Measurements from ENCODE around the gene TBCK. TPM values are rescaled to one million over a fixed set of nuclear protein-coding genes. Genes with fewer than 3 reads are reported as not detected.

TBCK gene
- total RNA-seq, 2 experiments from 2014 or later = 46.5 to 46.9 TPM

DNA sequence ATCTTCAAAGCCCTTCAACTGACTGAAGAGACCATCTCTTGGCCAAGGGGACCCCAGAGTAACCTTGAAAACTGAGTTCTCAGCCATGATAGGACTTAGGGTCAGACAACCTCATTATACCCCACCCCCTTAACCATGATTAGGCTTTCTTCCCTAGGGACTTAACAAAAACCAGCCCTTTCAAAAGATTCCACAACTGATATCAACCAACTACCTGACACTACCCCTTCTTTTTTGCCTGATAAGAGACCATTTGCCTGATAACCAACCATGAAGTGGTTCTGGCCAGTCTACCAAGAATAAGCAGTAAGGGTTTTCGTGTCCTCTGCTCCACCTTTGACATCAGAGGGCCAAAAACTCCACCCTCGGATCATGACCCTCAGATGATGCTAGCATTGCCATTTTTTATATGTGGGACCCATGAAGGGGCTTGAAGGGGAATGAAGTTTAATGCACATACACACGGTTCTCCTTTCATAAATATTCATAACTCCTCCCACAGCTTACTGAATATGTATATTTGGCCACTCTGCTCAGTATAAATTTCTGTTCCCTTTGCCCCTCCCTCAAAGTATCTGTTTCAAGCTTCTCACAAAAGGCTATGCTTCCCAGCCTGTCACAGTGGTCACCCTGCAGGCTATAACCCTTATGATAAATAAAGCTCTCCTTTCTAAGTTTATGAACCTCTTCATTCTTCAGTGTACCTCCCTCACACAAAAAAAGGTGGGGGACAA, 12.3 kb downstream of the TBCK start:
- H3K79me2 ChIP-seq (ENCODE audit: insufficient read depth, low read depth, low read length) = no peaks in the 10 kb centered on the region
- no peaks in the 10 kb centered on the region for H4K20me1 ChIP-seq (ENCODE audit: insufficient read depth, low read length)
- no peak overlapping the region for H2AFZ ChIP-seq (ENCODE audit: low read length)
- DNase-seq (ENCODE audit: low spot score) = no peak
- POLR2A ChIA-PET = interaction anchor here (0.5 to 1.2 kb wide), 3 partner anchors 9 to 485 kb away, joined by 4 to 5 read pairs (median 4); no protein-coding TSS in a partner anchor
- H3K27ac ChIP-seq (ENCODE audit: low read depth, low read length, poor library complexity, severe bottlenecking) = no peak overlapping the region
- H3K36me3 ChIP-seq (ENCODE audit: insufficient read depth, low read length) = peaks cover 34% of the 10 kb centered on the region
- TF ChIP-seq EZH2phosphoT487 (IDR thresholded peaks at IDR 0.05; ENCODE audit: borderline replicate concordance, low read depth, low read length) = no peak
- TF ChIP-seq, protein P1, sequence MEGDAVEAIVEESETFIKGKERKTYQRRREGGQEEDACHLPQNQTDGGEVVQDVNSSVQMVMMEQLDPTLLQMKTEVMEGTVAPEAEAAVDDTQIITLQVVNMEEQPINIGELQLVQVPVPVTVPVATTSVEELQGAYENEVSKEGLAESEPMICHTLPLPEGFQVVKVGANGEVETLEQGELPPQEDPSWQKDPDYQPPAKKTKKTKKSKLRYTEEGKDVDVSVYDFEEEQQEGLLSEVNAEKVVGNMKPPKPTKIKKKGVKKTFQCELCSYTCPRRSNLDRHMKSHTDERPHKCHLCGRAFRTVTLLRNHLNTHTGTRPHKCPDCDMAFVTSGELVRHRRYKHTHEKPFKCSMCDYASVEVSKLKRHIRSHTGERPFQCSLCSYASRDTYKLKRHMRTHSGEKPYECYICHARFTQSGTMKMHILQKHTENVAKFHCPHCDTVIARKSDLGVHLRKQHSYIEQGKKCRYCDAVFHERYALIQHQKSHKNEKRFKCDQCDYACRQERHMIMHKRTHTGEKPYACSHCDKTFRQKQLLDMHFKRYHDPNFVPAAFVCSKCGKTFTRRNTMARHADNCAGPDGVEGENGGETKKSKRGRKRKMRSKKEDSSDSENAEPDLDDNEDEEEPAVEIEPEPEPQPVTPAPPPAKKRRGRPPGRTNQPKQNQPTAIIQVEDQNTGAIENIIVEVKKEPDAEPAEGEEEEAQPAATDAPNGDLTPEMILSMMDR (conservative IDR thresholded peaks at IDR 0.05; ENCODE audit: low read length) = no peak
- H3K4me3 ChIP-seq (ENCODE audit: low read depth, low read length, poor library complexity, severe bottlenecking) = no peak overlapping the region
- intact Hi-C loops (cut with micrococcal nuclease; ENCODE audit: unreplicated experiment) = no loop called here
- no peaks in the 10 kb centered on the region for H3K4me1 ChIP-seq (ENCODE audit: insufficient read depth, low read length, poor library complexity, severe bottlenecking)
- no peak overlapping the region for H3K4me2 ChIP-seq (ENCODE audit: low read length)
- no peaks in the 10 kb centered on the region for H3K9me3 ChIP-seq (ENCODE audit: low read length)
- H3K9me2 ChIP-seq (ENCODE audit: insufficient read depth, low read length) = no peaks in the 10 kb centered on the region
- no TSS peak for BruUV-seq (replicated peaks)
- CTCF ChIA-PET (ENCODE audit: unreplicated experiment) = no interaction called here

DNA sequence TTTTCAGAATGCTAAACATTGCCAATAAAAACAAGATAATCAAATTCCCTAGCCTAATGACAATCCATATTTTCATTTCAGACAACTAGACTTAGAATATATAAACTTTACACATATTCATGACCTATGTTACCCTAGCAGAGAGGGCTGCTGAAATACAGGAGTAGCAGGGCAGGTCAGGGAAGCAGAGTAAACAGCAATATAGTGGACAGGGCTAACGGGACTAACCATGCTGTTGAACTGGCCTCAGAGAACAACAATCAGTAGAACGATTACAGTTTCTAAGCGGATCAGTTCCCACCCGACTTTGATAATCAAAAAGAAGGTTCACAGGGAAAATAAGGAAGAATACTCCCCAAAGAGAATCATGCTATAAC, 14.0 kb downstream of the TBCK start:
- POLR2A ChIA-PET = interaction anchor here (0.5 to 1.2 kb wide), 4 partner anchors 21 to 952 kb away, joined by 3 to 4 read pairs (median 3); no protein-coding TSS in a partner anchor
- no peak for TF ChIP-seq EZH2phosphoT487 (IDR thresholded peaks at IDR 0.05; ENCODE audit: borderline replicate concordance, low read depth, low read length)
- TF ChIP-seq, protein P1 (conservative IDR thresholded peaks at IDR 0.05; ENCODE audit: low read length) = no peak
- intact Hi-C loops (cut with micrococcal nuclease; ENCODE audit: unreplicated experiment) = no loop called here
- DNase-seq (ENCODE audit: low spot score) = no peak
- CTCF ChIA-PET (ENCODE audit: unreplicated experiment) = no interaction called here
- BruUV-seq (replicated peaks) = no TSS peak
- Histone ChIP-seq H3K4me2 (ENCODE audit: low read length) (no peak overlapping the region), H3K9me3 (ENCODE audit: low read length) (no peaks in the 10 kb centered on the region), H3K4me1 (ENCODE audit: insufficient read depth, low read length, poor library complexity, severe bottlenecking) (no peaks in the 10 kb centered on the region), H3K79me2 (ENCODE audit: insufficient read depth, low read depth, low read length) (no peaks in the 10 kb centered on the region), H2AFZ (ENCODE audit: low read length) (no peak overlapping the region), H4K20me1 (ENCODE audit: insufficient read depth, low read length) (no peaks in the 10 kb centered on the region), H3K36me3 (ENCODE audit: insufficient read depth, low read length) (peaks cover 33% of the 10 kb centered on the region), H3K27ac (ENCODE audit: low read depth, low read length, poor library complexity, severe bottlenecking) (no peak overlapping the region), H3K9me2 (ENCODE audit: insufficient read depth, low read length) (no peaks in the 10 kb centered on the region), H3K4me3 (ENCODE audit: low read depth, low read length, poor library complexity, severe bottlenecking) (no peak overlapping the region)

DNA sequence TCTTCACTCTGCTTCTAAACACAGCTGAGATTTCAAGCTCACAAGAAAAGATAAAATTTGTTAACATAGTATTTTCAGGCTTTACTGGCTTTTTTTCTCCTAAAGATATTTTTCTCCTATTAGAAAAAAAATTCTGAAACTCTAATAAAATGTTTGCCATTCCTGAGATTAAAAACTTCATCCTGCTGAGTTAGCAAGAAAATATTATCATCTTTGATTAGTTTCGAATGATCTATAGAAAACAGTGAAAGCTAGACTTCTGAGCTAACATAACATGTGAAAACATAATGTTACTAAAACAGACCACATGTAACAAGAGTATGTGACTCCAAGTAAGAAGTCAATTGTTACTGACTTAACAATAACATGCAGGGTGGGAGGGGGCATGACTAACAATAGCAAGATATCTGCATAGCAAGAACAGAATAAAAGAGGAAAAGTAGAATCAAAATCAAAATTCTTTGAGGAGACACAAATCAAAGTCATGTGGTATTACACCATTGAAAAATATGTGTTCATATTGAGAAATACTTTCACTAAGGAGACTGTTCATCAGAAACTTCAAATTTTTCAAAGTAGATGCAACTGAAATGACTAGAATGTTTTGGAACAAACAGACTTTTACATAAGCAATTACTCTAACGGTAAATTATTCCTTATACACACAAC, 14.5 kb downstream of the TBCK start:
- POLR2A ChIA-PET = no interaction called here
- no peaks in the 10 kb centered on the region for H3K4me1 ChIP-seq (ENCODE audit: insufficient read depth, low read length, poor library complexity, severe bottlenecking)
- intact Hi-C loops (cut with micrococcal nuclease; ENCODE audit: unreplicated experiment) = no loop called here

More for the DNA sequence above, 14.5 kb downstream of the TBCK start:
- H3K36me3 ChIP-seq (ENCODE audit: insufficient read depth, low read length) = peaks cover 29% of the 10 kb centered on the region
- H3K27ac ChIP-seq (ENCODE audit: low read depth, low read length, poor library complexity, severe bottlenecking) = no peak overlapping the region
- no peak for TF ChIP-seq EZH2phosphoT487 (IDR thresholded peaks at IDR 0.05; ENCODE audit: borderline replicate concordance, low read depth, low read length)
- TF ChIP-seq, protein P1 (conservative IDR thresholded peaks at IDR 0.05; ENCODE audit: low read length) = no peak
- no peaks in the 10 kb centered on the region for H3K9me3 ChIP-seq (ENCODE audit: low read length)
- no peak overlapping the region for H3K4me2 ChIP-seq (ENCODE audit: low read length)
- H3K4me3 ChIP-seq (ENCODE audit: low read depth, low read length, poor library complexity, severe bottlenecking) = no peak overlapping the region
- BruUV-seq (replicated peaks) = no TSS peak
- no peak overlapping the region for H2AFZ ChIP-seq (ENCODE audit: low read length)
- no peaks in the 10 kb centered on the region for H4K20me1 ChIP-seq (ENCODE audit: insufficient read depth, low read length)
- no peak for DNase-seq (ENCODE audit: low spot score)
- H3K9me2 ChIP-seq (ENCODE audit: insufficient read depth, low read length) = no peaks in the 10 kb centered on the region
- CTCF ChIA-PET (ENCODE audit: unreplicated experiment) = interaction anchor here (1.1 kb wide), 1 partner anchor 8 kb away, joined by 3 read pairs; no protein-coding TSS in a partner anchor
- H3K79me2 ChIP-seq (ENCODE audit: insufficient read depth, low read depth, low read length) = no peaks in the 10 kb centered on the region

All from OCI-LY7 (cell line).